MCF 10A (cell line): ENCODE measurements around the gene IQCH. TPM values are rescaled to one million over a fixed set of nuclear protein-coding genes. Genes with fewer than 3 reads are reported as not detected.

ENCODE experiments used
- BruUV-seq: library from RNA; stranded (reverse); fragments of 400-500 nt; replicated peaks from 2 replicates; lab custom pipeline; 2021; lab: Mats Ljungman, UMichigan
- CTCF ChIA-PET: fragments of 300-600 bp; sonication (Branson Sonifier 250); formaldehyde crosslinking; extraction: SDS; loops from one replicate; lab custom pipeline; 2021; ENCODE audit warnings: antibody characterized with exemption, inconsistent platforms; lab: Yijun Ruan, JAX
- POLR2A ChIA-PET: fragments of 300-600, 350-650 bp; sonication (Branson Sonifier 250); formaldehyde crosslinking; extraction: SDS; loops from one replicate; lab custom pipeline; 2020; ENCODE audit warnings: antibody characterized with exemption, inconsistent platforms; lab: Yijun Ruan, JAX
- DNase-seq: peaks from one replicate; pipeline ENCODE4 v3.0.0-alpha.2; 2018; ENCODE audit not compliant: unreplicated experiment
- H3K27ac Mint-ChIP-seq: one replicate; pipeline ENCODE4 v1.8.0; 2022; ENCODE audit warnings: mild to moderate bottlenecking, low read depth, mixed read lengths; ENCODE audit not compliant: unreplicated experiment
- H3K27me3 Mint-ChIP-seq: one replicate; pipeline ENCODE4 v1.8.0; 2022; ENCODE audit warnings: mixed read lengths; ENCODE audit not compliant: insufficient read depth, unreplicated experiment
- H3K36me3 Mint-ChIP-seq: one replicate; pipeline ENCODE4 v1.8.0; 2022; ENCODE audit warnings: mild to moderate bottlenecking, moderate library complexity, mixed read lengths; ENCODE audit not compliant: insufficient read depth, unreplicated experiment
- H3K4me1 Mint-ChIP-seq: one replicate; pipeline ENCODE4 v1.8.0; 2022; ENCODE audit warnings: mixed read lengths; ENCODE audit not compliant: insufficient read depth, unreplicated experiment
- H3K4me3 Mint-ChIP-seq: one replicate; pipeline ENCODE4 v1.8.0; 2022; ENCODE audit warnings: mild to moderate bottlenecking, moderate library complexity, mixed read lengths; ENCODE audit not compliant: unreplicated experiment
- H3K9me3 Mint-ChIP-seq: one replicate; pipeline ENCODE4 v1.8.0; 2022; ENCODE audit warnings: mixed read lengths; ENCODE audit not compliant: unreplicated experiment
- intact Hi-C: fragments of 100-400 bp; cut with micrococcal nuclease; formaldehyde crosslinking; loops from 2 replicates; pipeline ENCODE4 v1.14.1; 2022
- total RNA-seq: library from RNA; stranded (reverse); gene quantifications from 2 replicates; pipeline ENCODE4 v1.2.3, GENCODE V29; 2022
- TF ChIP-seq, protein P1 (sequence below): fragments of 200-600 bp; IDR thresholded peaks from one replicate; pipeline ENCODE4 v1.8.0; 2022; ENCODE audit warnings: antibody characterized with exemption, mild to moderate bottlenecking; ENCODE audit not compliant: unreplicated experiment

Gene IQCH
- total RNA-seq, 1 experiment from 2014 or later, result 5.0 TPM

DNA sequence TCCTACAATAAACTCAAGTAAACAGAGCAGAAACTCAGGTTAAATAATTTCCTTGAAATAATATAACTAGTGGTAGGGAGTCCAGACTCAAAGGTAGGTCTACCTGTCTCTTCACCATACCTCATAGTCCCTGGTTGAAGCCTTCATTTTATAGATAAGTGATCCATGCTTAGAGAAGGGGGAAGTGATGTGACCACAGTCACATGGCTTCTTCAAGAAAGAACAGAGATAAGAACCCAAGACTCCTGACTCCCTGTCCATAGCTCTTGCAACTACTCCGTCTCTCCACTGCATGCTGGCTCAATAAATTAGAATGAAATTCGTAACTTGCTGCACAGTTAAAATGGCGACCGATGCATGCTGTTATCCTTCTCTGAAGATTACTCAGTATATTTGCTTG lies 255.3 kb downstream of the IQCH start:
- TF ChIP-seq, protein P1, sequence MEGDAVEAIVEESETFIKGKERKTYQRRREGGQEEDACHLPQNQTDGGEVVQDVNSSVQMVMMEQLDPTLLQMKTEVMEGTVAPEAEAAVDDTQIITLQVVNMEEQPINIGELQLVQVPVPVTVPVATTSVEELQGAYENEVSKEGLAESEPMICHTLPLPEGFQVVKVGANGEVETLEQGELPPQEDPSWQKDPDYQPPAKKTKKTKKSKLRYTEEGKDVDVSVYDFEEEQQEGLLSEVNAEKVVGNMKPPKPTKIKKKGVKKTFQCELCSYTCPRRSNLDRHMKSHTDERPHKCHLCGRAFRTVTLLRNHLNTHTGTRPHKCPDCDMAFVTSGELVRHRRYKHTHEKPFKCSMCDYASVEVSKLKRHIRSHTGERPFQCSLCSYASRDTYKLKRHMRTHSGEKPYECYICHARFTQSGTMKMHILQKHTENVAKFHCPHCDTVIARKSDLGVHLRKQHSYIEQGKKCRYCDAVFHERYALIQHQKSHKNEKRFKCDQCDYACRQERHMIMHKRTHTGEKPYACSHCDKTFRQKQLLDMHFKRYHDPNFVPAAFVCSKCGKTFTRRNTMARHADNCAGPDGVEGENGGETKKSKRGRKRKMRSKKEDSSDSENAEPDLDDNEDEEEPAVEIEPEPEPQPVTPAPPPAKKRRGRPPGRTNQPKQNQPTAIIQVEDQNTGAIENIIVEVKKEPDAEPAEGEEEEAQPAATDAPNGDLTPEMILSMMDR, result no peak
- ChIA-PET CTCF (interaction anchor here (0.7 kb wide), 1 partner anchor 37 kb away, joined by 3 read pairs; no protein-coding TSS in a partner anchor), POLR2A (interaction anchor here (0.9 to 3.1 kb wide), 2 partner anchors 11 to 33 kb away, joined by 3 to 19 read pairs; partner anchors contain the start of genes C15orf61 and MAP2K5)
- BruUV-seq, result no TSS peak
- H3K4me1 Mint-ChIP-seq, result peaks cover 19% of the 10 kb centered on the region
- H3K27ac Mint-ChIP-seq, result no peak overlapping the region
- no peaks in the 10 kb centered on the region for H3K27me3 Mint-ChIP-seq
- no peak for DNase-seq
- no peaks in the 10 kb centered on the region for H3K9me3 Mint-ChIP-seq
- H3K36me3 Mint-ChIP-seq, result peaks cover 21% of the 10 kb centered on the region
- no peak overlapping the region for H3K4me3 Mint-ChIP-seq
- intact Hi-C loops, result no loop called here

DNA sequence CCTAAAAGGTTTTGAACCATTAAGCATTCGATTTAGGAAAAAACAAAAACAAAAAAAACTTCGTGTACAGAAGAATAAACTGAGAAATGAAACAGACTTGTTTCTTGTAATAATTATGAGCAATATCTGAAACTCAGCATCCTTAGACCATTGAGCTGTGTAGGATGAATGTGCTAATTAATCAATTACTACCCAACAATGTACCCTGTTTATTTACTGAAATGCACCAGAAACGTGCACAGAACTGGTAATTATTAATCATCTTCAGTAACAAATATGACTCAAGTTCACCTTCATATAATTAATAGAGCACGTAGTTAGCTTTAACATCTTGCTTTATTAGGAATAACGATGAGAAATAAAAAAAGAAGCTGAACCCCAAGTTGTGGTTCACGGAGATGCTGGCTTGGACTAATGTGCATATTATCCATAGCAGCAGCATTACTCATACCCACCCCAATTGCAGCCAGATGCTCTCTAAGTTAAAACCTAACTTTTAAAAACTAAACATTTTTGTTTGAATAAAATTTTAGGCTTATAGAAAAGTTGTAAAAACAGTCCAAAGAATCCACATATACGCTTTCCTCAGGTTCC lies 256.1 kb downstream of the IQCH start:
- no peak for DNase-seq
- TF ChIP-seq, protein P1, result no peak
- CTCF ChIA-PET, result interaction anchor here (0.7 kb wide), 1 partner anchor 36 kb away, joined by 3 read pairs; no protein-coding TSS in a partner anchor
- no peak overlapping the region for H3K4me3 Mint-ChIP-seq
- H3K9me3 Mint-ChIP-seq, result no peaks in the 10 kb centered on the region
- peaks cover 16% of the 10 kb centered on the region for H3K4me1 Mint-ChIP-seq
- peaks cover 25% of the 10 kb centered on the region for H3K36me3 Mint-ChIP-seq
- no TSS peak for BruUV-seq
- no peaks in the 10 kb centered on the region for H3K27me3 Mint-ChIP-seq
- intact Hi-C loops, result no loop called here
- POLR2A ChIA-PET, result interaction anchor here (0.6 to 3.1 kb wide), 5 partner anchors 10 to 621 kb away, joined by 3 to 19 read pairs (median 3); partner anchors contain the start of genes C15orf61 and MAP2K5
- no peak overlapping the region for H3K27ac Mint-ChIP-seq

DNA sequence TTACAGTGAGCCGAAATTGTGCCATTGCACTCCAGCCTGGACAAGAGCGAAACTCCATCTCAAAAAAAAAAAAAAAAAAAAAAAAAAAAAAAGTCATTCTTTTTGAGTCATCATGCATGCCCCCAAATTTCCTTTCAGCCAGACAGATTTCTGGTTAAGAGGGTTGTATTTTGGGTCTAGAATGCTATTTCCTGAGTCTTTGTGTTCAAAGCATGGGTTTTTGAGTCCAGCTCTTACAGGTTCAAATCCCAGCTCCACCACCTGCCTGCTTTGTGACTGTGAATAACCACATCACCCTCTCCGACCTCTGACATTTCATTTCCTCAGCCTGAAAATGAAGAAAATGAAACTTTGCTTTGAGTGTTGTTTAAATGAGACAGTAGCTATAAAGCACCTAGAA lies 257.0 kb downstream of the IQCH start:
- Mint-ChIP-seq H3K36me3 (peaks cover 33% of the 10 kb centered on the region), H3K4me1 (peaks cover 10% of the 10 kb centered on the region), H3K27me3 (no peaks in the 10 kb centered on the region), H3K27ac (no peak overlapping the region), H3K4me3 (no peak overlapping the region), H3K9me3 (no peaks in the 10 kb centered on the region)
- intact Hi-C loops, result no loop called here
- no TSS peak for BruUV-seq
- ChIA-PET POLR2A (interaction anchor here (0.6 to 3.1 kb wide), 3 partner anchors 9 to 622 kb away, joined by 3 to 19 read pairs (median 4); partner anchors contain the start of gene C15orf61), CTCF (no interaction called here)
- TF ChIP-seq, protein P1, result no peak
- DNase-seq, result no peak

DNA sequence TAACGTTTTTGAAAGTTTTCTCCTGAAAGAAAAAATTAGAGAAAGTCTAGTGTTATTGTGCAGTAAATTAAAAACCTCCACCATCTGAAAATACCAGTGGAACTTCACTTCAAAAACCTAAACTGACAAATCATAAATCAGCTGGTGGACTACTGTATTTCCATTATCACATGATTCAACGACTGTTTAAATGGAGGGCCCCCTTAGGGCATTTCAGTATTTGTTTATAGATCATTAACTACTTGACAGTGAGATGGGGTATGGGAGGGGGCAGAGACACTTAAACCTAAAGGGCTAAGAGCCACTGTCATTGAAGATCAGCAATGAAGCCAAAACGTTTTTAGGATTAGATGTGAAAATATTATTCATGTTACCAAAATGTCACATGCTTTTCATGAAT lies 257.6 kb downstream of the IQCH start:
- Mint-ChIP-seq H3K4me3 (no peak overlapping the region), H3K4me1 (peaks cover 5% of the 10 kb centered on the region), H3K27ac (no peak overlapping the region), H3K27me3 (no peaks in the 10 kb centered on the region), H3K9me3 (no peaks in the 10 kb centered on the region), H3K36me3 (peaks cover 38% of the 10 kb centered on the region)
- DNase-seq, result no peak
- no TSS peak for BruUV-seq
- TF ChIP-seq, protein P1, result no peak
- intact Hi-C loops, result no loop called here
- ChIA-PET CTCF (no interaction called here), POLR2A (interaction anchor here (0.6 to 3.1 kb wide), 2 partner anchors 8 to 279 kb away, joined by 3 to 19 read pairs; partner anchors contain the start of gene C15orf61)
